Endothelial cell (in vitro differentiated cells): ENCODE results near the gene FOXA2. TPM values are rescaled to one million over a fixed set of nuclear protein-coding genes. Genes with fewer than 3 reads are reported as not detected.
A peak's percentile ranks its signal among the peaks of the same experiment; 100 is the strongest.

Source experiments
- DNase-seq: peaks from one replicate; pipeline ENCODE4 v3.0.0; 2021; ENCODE audit warnings: low spot score
- H3K27ac Mint-ChIP-seq: one replicate; pipeline ENCODE4 v1.8.0; 2021; ENCODE audit warnings: mixed read lengths, inconsistent platforms; ENCODE audit not compliant: unreplicated experiment
- H3K27me3 Mint-ChIP-seq: one replicate; pipeline ENCODE4 v1.8.0; 2021; ENCODE audit warnings: mild to moderate bottlenecking, moderate library complexity, mixed read lengths, inconsistent platforms; ENCODE audit not compliant: unreplicated experiment
- H3K36me3 Mint-ChIP-seq: one replicate; pipeline ENCODE4 v1.8.0; 2021; ENCODE audit warnings: mild to moderate bottlenecking, low read depth, mixed read lengths, inconsistent platforms; ENCODE audit not compliant: unreplicated experiment
- H3K4me1 Mint-ChIP-seq: one replicate; pipeline ENCODE4 v1.8.0; 2021; ENCODE audit warnings: mild to moderate bottlenecking, mixed read lengths, inconsistent platforms; ENCODE audit not compliant: unreplicated experiment
- H3K4me3 Mint-ChIP-seq: one replicate; pipeline ENCODE4 v1.8.0; 2021; ENCODE audit warnings: mild to moderate bottlenecking, mixed read lengths, inconsistent platforms; ENCODE audit not compliant: unreplicated experiment
- H3K9me3 Mint-ChIP-seq: one replicate; pipeline ENCODE4 v1.8.0; 2021; ENCODE audit warnings: mixed read lengths, inconsistent platforms; ENCODE audit not compliant: unreplicated experiment
- total RNA-seq: library from RNA; stranded (reverse); fragmentation: NEBNext Ultra II Directional; extraction: Animal tissue kit (Norgen Biotek cat#: 25700); gene quantifications from one replicate; pipeline ENCODE4 v1.2.1, GENCODE V29; 2021; ENCODE audit not compliant: unreplicated experiment
- TF ChIP-seq, protein P1 (sequence below): fragments of 200-600 bp; sonication (generic); IDR thresholded peaks from one replicate; pipeline ENCODE4 v1.5.0; 2021; ENCODE audit warnings: antibody characterized with exemption; ENCODE audit not compliant: unreplicated experiment

Gene FOXA2
- total RNA-seq, 1 donor from 2014 or later = 0.59 TPM

GRCh38 chr20:22578221-22579118 lies 5.9 kb downstream of the FOXA2 start:
- Mint-ChIP-seq H3K4me3 (no peak overlapping the region), H3K4me1 (peaks cover 35% of the 10 kb centered on the region), H3K36me3 (no peaks in the 10 kb centered on the region), H3K9me3 (no peaks in the 10 kb centered on the region), H3K27me3 (peaks cover 38% of the 10 kb centered on the region), H3K27ac (peak overlapping the region; percentile 20)
- TF ChIP-seq, protein P1, sequence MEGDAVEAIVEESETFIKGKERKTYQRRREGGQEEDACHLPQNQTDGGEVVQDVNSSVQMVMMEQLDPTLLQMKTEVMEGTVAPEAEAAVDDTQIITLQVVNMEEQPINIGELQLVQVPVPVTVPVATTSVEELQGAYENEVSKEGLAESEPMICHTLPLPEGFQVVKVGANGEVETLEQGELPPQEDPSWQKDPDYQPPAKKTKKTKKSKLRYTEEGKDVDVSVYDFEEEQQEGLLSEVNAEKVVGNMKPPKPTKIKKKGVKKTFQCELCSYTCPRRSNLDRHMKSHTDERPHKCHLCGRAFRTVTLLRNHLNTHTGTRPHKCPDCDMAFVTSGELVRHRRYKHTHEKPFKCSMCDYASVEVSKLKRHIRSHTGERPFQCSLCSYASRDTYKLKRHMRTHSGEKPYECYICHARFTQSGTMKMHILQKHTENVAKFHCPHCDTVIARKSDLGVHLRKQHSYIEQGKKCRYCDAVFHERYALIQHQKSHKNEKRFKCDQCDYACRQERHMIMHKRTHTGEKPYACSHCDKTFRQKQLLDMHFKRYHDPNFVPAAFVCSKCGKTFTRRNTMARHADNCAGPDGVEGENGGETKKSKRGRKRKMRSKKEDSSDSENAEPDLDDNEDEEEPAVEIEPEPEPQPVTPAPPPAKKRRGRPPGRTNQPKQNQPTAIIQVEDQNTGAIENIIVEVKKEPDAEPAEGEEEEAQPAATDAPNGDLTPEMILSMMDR = no peak
- peak; percentile 21 for DNase-seq

DNA sequence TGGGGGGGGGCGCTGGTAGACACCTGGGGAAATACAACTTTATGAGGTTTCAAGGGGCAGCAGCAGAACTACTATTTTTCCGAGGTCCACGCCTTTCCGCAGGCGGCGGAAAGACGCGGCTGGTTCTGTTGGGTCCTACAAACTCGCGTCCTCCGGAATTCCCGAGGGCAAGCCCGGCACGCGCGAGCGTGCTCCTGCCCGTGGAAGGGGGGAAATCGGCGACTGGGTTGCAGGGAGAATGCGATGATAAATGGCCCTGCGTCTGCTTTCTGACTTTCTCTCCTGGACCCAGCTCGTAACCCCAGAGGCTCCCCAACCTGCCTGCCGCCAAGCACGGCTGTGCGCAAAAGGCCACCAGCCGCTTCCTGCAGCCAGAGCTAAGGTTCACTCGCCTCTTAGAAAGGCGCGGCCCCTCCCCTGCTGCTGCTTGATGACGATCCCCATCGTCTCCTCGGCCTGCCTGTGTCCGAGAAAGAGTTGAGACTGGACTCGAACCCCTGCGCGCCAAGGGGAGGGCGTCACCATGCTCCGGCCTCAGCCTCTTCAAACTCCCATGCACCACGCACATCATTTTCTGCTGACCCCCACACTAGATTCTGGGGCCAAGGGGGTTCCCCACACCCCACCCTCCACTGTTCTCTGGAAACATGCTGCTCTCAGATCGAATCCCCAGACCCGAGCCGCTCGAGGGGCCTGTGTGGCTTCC lies 6.7 kb downstream of the FOXA2 start:
- Mint-ChIP-seq H3K27ac (peak overlapping the region; percentile 20), H3K4me1 (peaks cover 35% of the 10 kb centered on the region), H3K27me3 (peaks cover 40% of the 10 kb centered on the region), H3K4me3 (no peak overlapping the region), H3K9me3 (no peaks in the 10 kb centered on the region), H3K36me3 (no peaks in the 10 kb centered on the region)
- TF ChIP-seq, protein P1 = no peak
- DNase-seq = peak; percentile 20

DNA sequence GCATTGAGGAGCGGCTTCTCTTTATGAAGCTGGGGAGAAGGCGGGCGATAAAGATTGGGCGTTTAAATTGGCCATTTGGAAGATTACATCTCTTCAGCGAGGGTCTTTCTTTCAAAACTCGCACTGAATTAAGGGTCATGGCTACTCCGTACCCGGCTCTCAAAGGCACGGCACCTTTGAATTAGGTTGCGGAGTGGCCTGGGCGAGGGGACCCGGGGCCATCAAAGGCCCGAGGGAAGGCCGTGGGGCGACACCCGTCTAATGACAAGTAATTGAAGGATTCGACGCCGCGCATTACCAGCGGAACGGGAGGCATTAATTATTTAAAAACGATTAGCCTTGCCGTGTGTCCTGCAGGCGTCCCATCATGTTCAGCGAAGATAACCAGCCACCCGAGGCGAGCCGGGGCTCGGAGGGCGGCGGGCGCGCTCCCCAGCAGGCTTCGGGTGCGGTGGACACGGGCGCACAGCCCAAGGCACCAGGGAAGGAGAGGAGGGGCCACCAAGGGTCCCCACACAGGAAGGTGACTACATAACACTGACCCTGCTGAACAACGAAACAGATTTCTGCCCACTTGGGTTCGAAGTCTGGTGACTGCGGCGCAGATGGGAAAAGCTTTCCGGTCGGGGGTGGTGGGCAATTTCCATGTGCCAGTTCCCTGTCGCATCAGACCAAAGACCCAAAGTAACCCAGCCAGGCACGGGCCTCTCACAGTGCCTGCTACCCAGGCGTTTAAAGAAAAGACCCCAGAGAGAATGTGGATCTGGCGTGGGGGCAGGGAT lies 7.4 kb downstream of the FOXA2 start:
- no peaks in the 10 kb centered on the region for H3K9me3 Mint-ChIP-seq

GRCh38 chr20:22576273-22576672 lies 8.1 kb downstream of the FOXA2 start:
- Mint-ChIP-seq H3K36me3 (no peaks in the 10 kb centered on the region), H3K9me3 (peaks cover 3% of the 10 kb centered on the region), H3K27ac (no peak overlapping the region), H3K27me3 (peaks cover 44% of the 10 kb centered on the region), H3K4me1 (peaks cover 31% of the 10 kb centered on the region), H3K4me3 (no peak overlapping the region)
- no peak for DNase-seq
- TF ChIP-seq, protein P1 = no peak

More for the DNA sequence above, 7.4 kb downstream of the FOXA2 start:
- H3K36me3 Mint-ChIP-seq = no peaks in the 10 kb centered on the region
- DNase-seq = no peak
- H3K4me3 Mint-ChIP-seq = no peak overlapping the region
- peaks cover 32% of the 10 kb centered on the region for H3K4me1 Mint-ChIP-seq
- peaks cover 44% of the 10 kb centered on the region for H3K27me3 Mint-ChIP-seq
- TF ChIP-seq, protein P1 = no peak
- no peak overlapping the region for H3K27ac Mint-ChIP-seq
